Activated CD8-positive, alpha-beta memory T cell treated with anti-CD3 and anti-CD28 coated beads, Interleukin-2, amount 50 U/mL, for 48 hours (primary cell): ENCODE results near the gene VSNL1.

Source experiments
- DNase-seq: peaks from one replicate; pipeline ENCODE4 v3.0.0-alpha.2; 2020

Gene VSNL1

DNA sequence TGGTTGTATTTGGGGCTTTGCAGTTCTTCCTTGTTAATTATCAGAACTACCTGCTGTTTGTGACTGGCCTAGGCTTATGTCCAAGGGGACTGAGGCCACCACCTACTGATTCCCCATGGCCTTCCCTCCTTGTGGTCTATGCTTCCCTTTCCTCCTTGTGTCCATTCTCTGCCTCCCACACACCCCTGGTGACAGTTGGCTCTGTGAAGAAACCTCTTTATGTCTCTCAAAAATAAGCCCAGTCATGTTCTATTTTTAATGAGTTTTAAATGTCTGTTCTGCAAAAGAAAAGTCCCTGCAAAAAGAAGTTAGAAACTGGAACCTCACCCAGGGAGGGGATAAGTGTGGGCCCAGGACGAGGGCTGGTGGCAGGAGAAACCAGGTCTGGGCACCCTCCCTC, 108.1 kb downstream of the VSNL1 start:
- no peak for DNase-seq

DNA sequence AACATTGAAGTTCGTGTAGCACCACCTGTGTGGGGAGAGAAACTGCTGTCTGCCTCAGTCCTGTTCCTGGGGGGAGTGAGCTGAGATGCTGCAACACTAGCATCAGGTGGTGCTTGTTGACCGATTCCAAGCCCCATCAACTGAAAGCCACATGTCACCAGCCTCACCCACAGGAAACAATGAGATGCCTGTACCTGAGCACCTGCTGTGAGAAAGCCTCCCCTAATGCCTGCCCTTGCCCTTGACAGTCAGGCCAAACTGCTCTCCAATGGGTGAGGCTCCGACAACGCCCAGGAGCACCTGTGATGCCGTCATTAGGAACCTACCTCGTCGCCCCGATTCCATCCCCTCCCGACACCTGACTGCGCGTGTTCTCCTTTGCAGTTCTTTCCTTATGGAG, 108.5 kb downstream of the VSNL1 start:
- no peak for DNase-seq

DNA sequence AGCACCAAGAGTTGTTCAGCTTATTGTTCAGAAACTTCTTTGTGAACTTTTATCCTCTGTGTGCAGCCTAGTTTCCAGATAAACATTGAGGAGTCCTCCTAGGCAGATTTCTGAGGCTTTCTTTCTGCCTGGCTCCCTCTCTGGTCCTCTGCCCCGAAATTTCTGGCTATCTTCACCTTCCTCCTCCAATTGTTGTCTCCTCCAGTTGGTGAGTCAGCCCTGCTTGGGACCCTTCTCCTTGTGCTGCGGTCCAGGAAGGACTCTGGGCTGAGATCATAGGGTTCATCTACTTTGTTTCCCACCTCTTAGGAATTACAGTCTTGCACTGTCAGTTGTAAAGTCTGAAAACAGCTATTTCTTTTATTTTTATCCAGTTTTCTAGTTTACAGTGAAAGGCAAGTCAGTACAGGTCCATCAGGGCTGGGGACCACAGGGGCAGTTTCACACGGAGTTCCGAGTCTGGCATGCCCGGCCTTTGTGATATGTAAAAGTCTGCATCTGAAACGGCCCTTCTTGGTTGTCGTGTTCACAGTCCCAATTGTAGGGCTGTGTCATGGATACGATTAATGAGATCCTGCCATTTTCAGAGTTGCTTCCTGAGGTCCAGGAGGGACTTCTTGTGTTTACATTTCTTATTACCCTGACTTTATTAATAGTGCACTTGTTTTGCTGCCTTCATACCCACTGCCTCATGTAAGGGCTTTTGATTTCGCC, 112.3 kb downstream of the VSNL1 start:
- DNase-seq: no peak

DNA sequence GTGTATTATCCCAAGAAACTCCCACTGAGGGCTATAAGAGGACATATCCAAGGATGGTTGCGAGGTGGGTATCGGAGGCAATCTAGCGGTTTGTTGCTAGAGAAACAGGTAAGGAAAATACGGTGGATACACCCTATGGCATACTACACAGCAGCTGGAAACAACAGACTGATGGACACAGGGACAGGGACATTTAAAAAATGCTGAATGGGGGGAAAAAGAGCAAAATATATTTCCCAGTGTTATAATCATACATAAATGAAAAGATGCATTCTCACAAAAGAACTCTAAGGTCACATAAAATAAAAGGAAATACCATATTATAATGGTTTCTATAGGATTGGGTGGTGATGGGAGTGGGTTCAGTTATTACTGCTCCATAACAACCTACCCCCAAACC, 117.3 kb downstream of the VSNL1 start:
- no peak for DNase-seq

GRCh38 chr2:17658251-17658843, 117.9 kb downstream of the VSNL1 start:
- DNase-seq: no peak

GRCh38 chr2:17660219-17660618, 119.7 kb downstream of the VSNL1 start:
- DNase-seq: no peak

DNA sequence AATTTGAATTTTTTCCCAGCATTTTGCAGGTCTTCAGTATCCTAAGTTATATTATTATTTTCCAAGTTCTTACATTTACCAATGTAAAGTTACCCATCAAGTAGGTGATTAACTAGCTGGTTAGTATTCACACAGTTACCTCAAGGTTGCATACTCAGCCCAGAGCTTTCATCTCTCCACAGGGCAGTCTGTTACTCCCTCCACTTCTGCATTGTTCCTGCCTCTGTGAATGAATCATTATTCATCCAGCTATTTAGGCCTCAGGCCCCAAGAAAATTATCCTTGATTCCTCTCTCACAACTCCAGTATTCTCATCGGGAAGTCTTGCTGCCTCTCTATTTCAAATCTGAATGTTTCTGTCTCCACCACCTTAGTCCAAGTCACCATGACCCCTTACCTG, 121.0 kb downstream of the VSNL1 start:
- DNase-seq: no peak

GRCh38 chr2:17662723-17663122, 122.2 kb downstream of the VSNL1 start:
- DNase-seq: no peak

DNA sequence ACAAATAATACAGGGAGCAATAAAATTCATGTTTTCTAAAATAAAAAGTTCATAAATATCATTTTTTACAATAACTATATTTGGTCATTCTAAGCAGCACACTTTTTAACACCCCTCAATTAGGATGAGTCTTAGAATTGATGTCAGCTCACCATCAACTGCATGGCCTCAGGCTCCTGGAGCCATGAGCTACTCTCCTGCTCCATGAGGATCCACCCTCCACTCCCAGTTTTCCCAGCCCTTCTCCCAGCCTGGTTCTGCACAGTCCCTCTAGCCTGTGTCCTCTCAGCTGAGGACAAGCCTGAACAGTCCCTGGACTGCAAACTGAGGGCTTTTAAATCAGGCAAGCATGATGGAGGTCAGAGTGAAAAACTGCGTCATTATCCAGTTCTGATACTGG, 124.0 kb downstream of the VSNL1 start:
- DNase-seq: no peak

DNA sequence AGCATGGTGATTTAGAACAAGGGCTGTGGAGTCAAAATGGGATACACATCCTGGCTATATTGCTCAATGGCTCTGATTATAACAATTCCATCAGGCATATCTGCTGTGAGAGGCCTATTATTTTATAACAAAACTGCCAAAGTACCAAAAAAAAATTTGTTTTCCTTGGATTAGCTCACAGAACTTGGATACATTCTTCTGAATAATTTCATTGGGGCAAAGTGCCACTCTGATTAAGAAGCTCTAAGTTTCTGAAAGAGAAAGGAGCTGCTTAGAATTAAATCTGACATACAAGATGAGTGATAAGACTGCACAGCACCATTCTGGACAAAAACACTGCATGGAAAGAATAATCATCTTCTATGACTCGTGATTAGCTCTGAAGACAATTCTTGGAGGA, 127.4 kb downstream of the VSNL1 start:
- no peak for DNase-seq

DNA sequence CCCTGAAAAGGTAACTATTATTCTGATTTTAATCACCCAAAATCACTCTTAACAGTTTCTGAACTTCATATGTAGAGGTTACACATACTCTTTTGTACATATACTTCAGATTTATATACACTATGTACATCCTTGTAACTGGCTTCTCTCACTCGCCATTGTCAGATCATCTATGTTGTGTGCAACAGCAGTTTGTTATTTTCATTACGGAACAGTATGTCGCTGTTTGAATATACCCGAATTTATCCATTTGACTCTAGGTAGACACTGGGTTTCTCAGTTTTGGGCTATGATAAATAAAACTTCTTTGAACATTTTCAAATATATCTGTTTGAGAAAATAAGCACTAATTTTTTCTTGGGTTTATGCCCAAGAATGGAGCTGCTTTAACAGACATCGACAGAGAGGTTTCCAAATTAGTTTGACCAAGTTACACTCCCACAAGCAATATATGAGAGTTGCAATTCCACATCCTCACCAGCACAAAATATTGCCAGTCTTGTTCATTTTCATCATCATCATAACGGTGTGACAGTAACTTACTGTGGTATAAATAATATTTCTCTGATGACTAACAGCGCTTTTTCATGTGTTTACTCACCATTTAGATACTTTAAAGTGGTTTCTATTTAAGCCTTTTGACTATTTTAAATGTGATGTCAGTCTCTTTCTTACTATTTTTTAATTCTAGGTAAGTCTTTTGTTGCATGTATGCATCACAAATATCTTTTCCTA, 132.3 kb downstream of the VSNL1 start:
- DNase-seq: no peak

DNA sequence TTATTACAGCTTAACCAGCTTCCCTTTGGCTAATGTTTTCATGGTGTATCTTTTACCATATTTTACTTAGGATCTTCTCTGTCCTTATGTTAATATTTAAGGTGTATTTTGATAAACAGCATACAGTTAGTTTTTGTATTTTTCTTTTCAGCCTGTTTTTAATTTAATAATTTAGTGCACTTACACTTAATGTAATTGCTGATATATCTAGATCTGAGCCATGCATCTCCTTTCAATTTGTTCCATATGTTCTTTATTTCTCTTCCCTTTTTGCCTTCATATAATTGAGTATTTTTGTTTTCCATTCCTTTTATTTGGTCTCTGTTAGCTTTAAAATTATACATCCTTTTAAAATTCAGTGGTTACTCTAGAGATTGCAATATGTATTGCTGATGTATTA, 134.3 kb downstream of the VSNL1 start:
- no peak for DNase-seq

GRCh38 chr2:17680119-17680518, 139.6 kb downstream of the VSNL1 start:
- DNase-seq: no peak

DNA sequence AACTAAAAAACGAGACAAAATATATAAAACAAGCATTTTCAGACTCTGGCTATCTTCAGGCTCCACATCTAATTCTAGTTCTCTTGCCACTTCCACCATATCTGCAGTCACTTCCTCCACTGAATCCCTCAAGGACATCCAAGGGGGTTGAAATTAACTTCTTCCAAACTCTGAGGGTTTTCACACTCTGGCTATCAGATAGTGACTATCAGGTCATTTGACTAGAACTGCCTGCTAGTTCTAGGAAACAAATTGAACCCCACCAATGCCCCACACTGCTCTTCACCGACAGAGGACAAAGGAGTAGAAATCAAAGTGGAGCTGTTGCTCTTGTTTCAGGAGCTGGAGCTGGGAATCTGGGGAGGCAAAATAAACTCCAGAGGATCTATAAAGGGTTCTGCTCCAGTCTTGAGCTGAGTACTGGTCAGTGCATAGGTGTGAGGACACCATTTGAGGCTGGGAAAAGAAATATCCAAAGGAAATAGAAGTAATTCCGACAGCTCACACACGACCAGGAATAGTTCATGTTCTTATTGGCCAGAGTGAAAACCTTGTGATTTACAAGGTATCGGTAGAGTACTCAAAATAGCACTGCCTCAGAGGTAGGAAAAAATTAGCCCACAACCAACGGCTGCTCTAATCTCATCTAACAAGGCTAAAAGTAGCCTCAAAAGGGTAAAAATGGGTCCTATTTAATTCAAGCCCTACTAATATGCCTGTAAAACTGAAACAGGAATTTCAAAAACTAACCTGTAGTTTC, 141.8 kb downstream of the VSNL1 start:
- DNase-seq: no peak

GRCh38 chr2:17683981-17684380, 143.5 kb downstream of the VSNL1 start:
- no peak for DNase-seq

DNA sequence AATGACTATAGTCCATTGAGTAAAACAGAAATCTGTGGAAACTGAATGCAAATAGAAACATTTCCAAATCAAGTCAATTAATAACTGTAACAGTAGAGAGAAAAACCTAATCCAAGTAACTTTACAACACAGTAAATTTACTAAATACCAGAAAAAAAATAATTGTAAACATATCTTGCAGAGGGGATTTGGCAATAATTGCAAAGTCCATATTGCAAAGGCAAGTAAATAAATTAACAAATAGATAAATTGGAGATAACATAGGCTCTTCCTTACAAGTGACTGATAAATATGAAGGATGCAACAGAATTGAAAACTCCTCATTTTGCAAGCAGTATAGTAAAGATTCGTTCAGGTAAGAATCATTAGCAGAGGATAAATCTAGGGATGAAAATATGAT, 148.1 kb downstream of the VSNL1 start:
- DNase-seq: no peak

GRCh38 chr2:17689010-17689409, 148.5 kb downstream of the VSNL1 start:
- DNase-seq: no peak

- no peak for DNase-seq
Observed at GRCh38 chr2:17690776-17691175, 150.3 kb downstream of the VSNL1 start.
